Pancreas (tissue), 10 donors: ENCODE results near the gene DLG1. TPM values are rescaled to one million over a fixed set of nuclear protein-coding genes. Genes with fewer than 3 reads are reported as not detected.

Source experiments
- ATAC-seq, 4 donors: fragments of 200-7000 bp; cut with Tn5 transposase; one replicate each; pipeline versions ENCODE4 v1.8.0 to v1.9.1; 2020; ENCODE audit warnings: mild to moderate bottlenecking in 4 of 4, moderate library complexity in 4 of 4
- DNase-seq, 6 donors: peaks; one replicate each; pipeline ENCODE4 v3.0.0-alpha.2; 2020
- FAIRE-seq: peaks from 2 replicates; lab custom pipeline; 2012; peaks lifted over from hg19 to GRCh38; lab: Jason Lieb, UNC
- H3K27ac ChIP-seq, 4 donors: fragments of 200-600 bp; sonication (generic); 1 replicate in 3 of 4; 2 replicates in 1 of 4; pipeline versions ENCODE4 v1.5.0 to v1.8.0; 2020
- H3K27me3 ChIP-seq, 4 donors: fragments of 200-600 bp; one replicate each; pipeline ENCODE4 v1.8.0; 2021
- H3K36me3 ChIP-seq, 3 donors: fragments of 200-600 bp; sonication (generic) in 1 of 3; one replicate each; pipeline versions ENCODE4 v1.5.0 to v1.8.0; 2020 to 2021
- H3K4me1 ChIP-seq, 3 donors: fragments of 200-600 bp; one replicate each; pipeline ENCODE4 v1.8.0; 2021
- H3K4me3 ChIP-seq, 4 donors: fragments of 200-600 bp; sonication (generic) in 2 of 4; one replicate each; pipeline versions ENCODE4 v1.5.0 to v1.8.0; 2020 to 2021
- H3K9me3 ChIP-seq, 4 donors: fragments of 200-600 bp; one replicate each; pipeline ENCODE4 v1.8.0; 2021
- CTCF ChIP-seq, 4 donors: fragments of 200-600 bp; sonication (generic) in 3 of 4; IDR thresholded peaks; one replicate each; pipeline versions ENCODE4 v1.5.0 to v1.8.0; 2021; ENCODE audit warnings: antibody characterized with exemption in 4 of 4
- WGBS, 2 donors: extraction: QIAGEN DNeasy Blood & Tissue Kit; methylation state at CpG; one replicate each; pipeline ENCODE4 v1.1.7; 2013; 5-methylcytosine and 5-hydroxymethylcytosine counted together
- intact Hi-C, 3 donors: fragments of 100-400 bp; cut with DNase I; formaldehyde crosslinking; loops; one replicate each; pipeline versions ENCODE4 v1.11.1 to v1.14.2; 2022
- polyA plus RNA-seq, 2 donors: library from polyadenylated mRNA; stranded (reverse); fragments of 200-250 nt; gene quantifications; one replicate each; pipeline ENCODE4 v1.2.3, GENCODE V29; 2013
- total RNA-seq, 6 donors: library from RNA; stranded (reverse); fragmentation: NEBNext Ultra II Directional in 4 of 6; extraction: Animal tissue kit (Norgen Biotek cat#: 25700) in 4 of 6; gene quantifications; one replicate each; pipeline versions ENCODE4 v1.2.1 to v1.2.4, GENCODE V29; 2021 to 2023
- donor health status: healthy with polysubstance abuse.
- donor health status: DM: no; HTN: no; CAD: no; lungs with moderate emphysema.
- donor health status: DM: no; HTN: no; CAD: no.
- donor health status: control.
- donor health status: control.
- donor health status: Bipolar disorder and iron deficiency.
- donor health status: DM: yes; HTN: yes; CAD: no.
- donor health status: DM: no; HTN: no; CAD: no.
- donor health status: DM: no; HTN: no; CAD: no.
- donor health status: DM: yes; HTN: yes; CAD: no.

The DLG1 gene
- total and polyA plus RNA-seq, 8 donors = 15.9 to 47.9 (median 28.6) TPM

DNA sequence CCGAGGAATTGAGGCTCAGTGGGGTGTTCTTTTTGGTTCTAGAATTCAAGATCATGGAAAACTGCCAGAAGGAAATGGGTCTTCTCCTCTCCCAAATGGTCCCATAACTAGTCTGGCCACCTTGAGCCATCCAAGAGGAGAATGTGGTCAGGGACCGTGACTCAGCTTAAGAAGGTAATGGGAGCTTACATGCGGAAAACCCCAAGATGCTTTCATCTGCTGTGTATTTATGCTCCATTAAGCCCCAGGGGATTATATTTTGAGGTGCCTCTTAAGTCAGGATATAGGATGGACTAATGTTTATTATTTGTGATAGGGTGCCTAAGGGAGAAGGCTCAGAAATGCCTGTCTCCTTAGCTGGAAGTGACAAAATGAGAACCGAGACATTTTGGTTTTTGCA lies 39.2 kb upstream of the DLG1 start:
- Histone ChIP-seq H3K27me3 (no peaks in the 10 kb centered on the region), H3K9me3 (no peaks in the 10 kb centered on the region), H3K4me1 (no peaks in the 10 kb centered on the region), H3K4me3 (no peak overlapping the region), H3K27ac (no peak overlapping the region), H3K36me3 (no peaks in the 10 kb centered on the region)
- intact Hi-C loops = no loop called here
- ATAC-seq (no peak), FAIRE-seq (no peak), DNase-seq (no peak)
- TF ChIP-seq CTCF (IDR thresholded peaks at IDR 0.05) = no peak
- WGBS, 2 donors = 88 to 93% methylated on average over 4 of the region's 4 CpGs

DNA sequence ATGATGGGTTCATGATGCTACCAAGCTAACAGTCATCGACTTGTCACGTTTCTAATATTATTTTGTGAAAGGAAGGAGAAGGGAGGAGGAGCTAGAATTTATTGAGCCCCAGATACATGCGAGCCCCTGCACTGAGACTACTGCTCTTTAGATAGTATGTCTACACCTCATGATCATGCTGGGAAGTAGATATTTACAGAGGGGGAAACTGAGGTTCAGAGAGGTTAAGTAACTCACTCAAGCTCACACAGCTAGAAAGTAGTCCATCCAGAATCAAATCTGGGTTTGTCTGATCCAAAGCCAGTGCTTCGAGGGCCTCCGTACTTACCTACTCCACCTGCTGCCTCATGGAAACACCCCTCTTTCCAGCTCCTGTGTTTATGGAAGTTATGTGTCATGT lies 38.8 kb upstream of the DLG1 start:
- no peak for ATAC-seq
- 94 to 96% methylated on average over 5 of the region's 5 CpGs for WGBS, 2 donors

DNA sequence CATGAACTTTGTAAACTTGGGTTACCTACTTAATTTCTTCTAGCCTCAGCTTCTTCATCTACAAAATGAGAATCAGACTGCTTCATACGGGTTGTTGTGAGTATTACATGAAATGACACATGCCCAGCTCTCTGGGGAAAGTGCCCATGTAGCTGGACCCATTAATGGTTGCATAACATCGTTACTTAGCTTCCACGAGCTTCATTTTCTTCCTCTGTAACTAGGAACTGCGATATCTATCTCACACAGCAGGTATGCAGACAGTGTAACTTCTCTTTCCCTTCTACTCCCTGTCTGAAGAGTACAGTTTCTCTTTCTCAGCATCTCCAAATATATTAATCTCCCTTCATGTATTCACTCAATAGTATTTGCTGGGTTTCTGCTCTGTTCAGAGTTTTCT lies 37.9 kb upstream of the DLG1 start:
- no peaks in the 10 kb centered on the region for H3K27me3 ChIP-seq

More for the DNA sequence above, 38.8 kb upstream of the DLG1 start:
- intact Hi-C loops = no loop called here
- Histone ChIP-seq H3K36me3 (no peaks in the 10 kb centered on the region), H3K4me1 (no peaks in the 10 kb centered on the region), H3K27me3 (no peaks in the 10 kb centered on the region), H3K9me3 (no peaks in the 10 kb centered on the region), H3K27ac (no peak overlapping the region), H3K4me3 (no peak overlapping the region)
- no peak for DNase-seq
- TF ChIP-seq CTCF (IDR thresholded peaks at IDR 0.05) = no peak
- no peak for FAIRE-seq

DNA sequence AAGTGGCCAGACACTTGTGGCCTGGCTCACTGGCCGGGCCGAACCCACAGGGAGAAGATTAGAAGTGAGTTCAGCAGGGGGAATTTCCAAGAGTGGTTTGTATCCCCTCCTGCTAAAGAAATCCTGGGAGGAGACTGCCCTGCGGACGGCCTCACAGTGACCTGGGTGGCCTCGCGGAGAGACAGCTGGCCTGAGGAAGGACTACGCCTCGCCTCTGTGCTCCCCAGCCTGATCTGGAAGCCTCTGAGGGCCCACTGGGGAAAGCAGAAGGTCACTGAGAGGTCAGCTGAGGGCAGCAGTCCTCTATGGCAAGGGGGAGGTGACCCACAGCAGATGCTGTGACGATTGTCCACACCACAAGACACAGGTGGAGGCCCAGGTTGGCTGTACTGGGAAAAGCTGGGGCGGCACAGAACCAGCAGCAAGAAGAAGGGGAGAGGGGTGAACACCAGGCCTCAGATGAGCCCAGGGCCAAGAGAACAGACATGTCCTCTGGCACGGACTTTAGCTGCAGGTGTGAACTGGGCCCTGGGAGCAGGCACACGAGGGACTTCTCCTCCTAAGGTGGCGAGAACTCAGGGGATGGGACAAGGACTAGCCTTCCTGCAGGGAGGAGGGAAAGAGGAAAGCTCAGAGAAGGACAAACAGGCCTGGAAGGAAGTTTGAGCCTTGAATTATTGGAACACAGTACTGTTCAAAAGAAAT lies 37.2 kb upstream of the DLG1 start:
- H3K4me3 ChIP-seq = no peak overlapping the region
- no peaks in the 10 kb centered on the region for H3K4me1 ChIP-seq
- no peak for FAIRE-seq
- intact Hi-C loops = no loop called here
- H3K27ac ChIP-seq = no peak overlapping the region
- no peak for DNase-seq
- no peak for ATAC-seq
- no peaks in the 10 kb centered on the region for H3K36me3 ChIP-seq
- no peaks in the 10 kb centered on the region for H3K9me3 ChIP-seq
- WGBS, 2 donors = 86 to 90% methylated on average over 13 of the region's 13 CpGs
- TF ChIP-seq CTCF (IDR thresholded peaks at IDR 0.05) = no peak
- no peaks in the 10 kb centered on the region for H3K27me3 ChIP-seq

More for the DNA sequence above, 37.9 kb upstream of the DLG1 start:
- Histone ChIP-seq H3K27ac (no peak overlapping the region), H3K4me1 (no peaks in the 10 kb centered on the region), H3K9me3 (no peaks in the 10 kb centered on the region), H3K36me3 (no peaks in the 10 kb centered on the region), H3K4me3 (no peak overlapping the region)
- no peak for ATAC-seq
- intact Hi-C loops = no loop called here
- no peak for DNase-seq
- WGBS, 2 donors = 76 to 77% methylated on average over 4 of the region's 4 CpGs
- no peak for TF ChIP-seq CTCF (IDR thresholded peaks at IDR 0.05)
- FAIRE-seq = no peak

GRCh38 chr3:197333901-197334639 lies 35.7 kb upstream of the DLG1 start:
- FAIRE-seq (no peak), DNase-seq (no peak), ATAC-seq (no peak)
- H3K4me1 ChIP-seq = no peaks in the 10 kb centered on the region
- no peaks in the 10 kb centered on the region for H3K27me3 ChIP-seq
- no peaks in the 10 kb centered on the region for H3K36me3 ChIP-seq
- intact Hi-C loops = no loop called here
- 68 to 70% methylated on average over 11 of the region's 11 CpGs for WGBS, 2 donors
- TF ChIP-seq CTCF (IDR thresholded peaks at IDR 0.05) = no peak
- no peak overlapping the region for H3K4me3 ChIP-seq
- H3K9me3 ChIP-seq = no peaks in the 10 kb centered on the region
- H3K27ac ChIP-seq = no peak overlapping the region
